Measurements from ENCODE around the gene ANKFY1. TPM values are rescaled to one million over a fixed set of nuclear protein-coding genes. Genes with fewer than 3 reads are reported as not detected.
A peak's percentile ranks its signal among the peaks of the same experiment; 100 is the strongest.

Gene ANKFY1
- total RNA-seq, 1 experiment from 2014 or later: 38.6 TPM

- ATAC-seq: no peak
- Histone ChIP-seq H3K9me3 (ENCODE audit: control insufficient read depth, insufficient read depth, low read depth, low read length) (no peaks in the 10 kb centered on the region), H3K4me3 (ENCODE audit: low read depth in 2 of 2, low read length in 2 of 2) (peak overlapping the region; percentile 73 to 85), H3K27me3 (ENCODE audit: control insufficient read depth, insufficient read depth, low read length) (no peaks in the 10 kb centered on the region), H3K4me1 (ENCODE audit: control insufficient read depth, insufficient read depth, low read length) (peaks cover 9% of the 10 kb centered on the region), H3K36me3 (ENCODE audit: control insufficient read depth, insufficient read depth, low read length) (no peaks in the 10 kb centered on the region; the same call in 1 of the 2 replicates), H3K27ac (ENCODE audit: low read length) (peak overlapping the region; percentile 90)
- DNase-seq (ENCODE audit: low read depth, low spot score): no peak
- intact Hi-C loops (cut with micrococcal nuclease; ENCODE audit: unreplicated experiment): no loop called here
- no TSS peak for BruUV-seq (replicated peaks)
- ChIA-PET POLR2A (interaction anchor here (0.6 to 1.5 kb wide), 2 partner anchors 17 to 108 kb away, joined by 3 to 4 read pairs; no protein-coding TSS in a partner anchor), CTCF (interaction anchor here (0.6 kb wide), 1 partner anchor 231 kb away, joined by 5 read pairs; no protein-coding TSS in a partner anchor)
- TF ChIP-seq SIN3A (IDR thresholded peaks at IDR 0.05; ENCODE audit: borderline replicate concordance, insufficient read depth, low read depth, low read length): no peak
- TF ChIP-seq POLR2AphosphoS5 (IDR thresholded peaks at IDR 0.05; ENCODE audit: low read depth, low read length): peak; percentile 27; the same call in 1 of the 2 replicates
- in situ Hi-C loops (cut with HindIII; ENCODE audit: low pct_unique_long_range_greater_than_20kb, low sequenced_read_pairs): no loop called here
Measured at GRCh38 chr17:4144422-4144747, 119.4 kb downstream of the ANKFY1 start.

- in situ Hi-C loops (cut with HindIII; ENCODE audit: low pct_unique_long_range_greater_than_20kb, low sequenced_read_pairs): no loop called here
- ATAC-seq: peak; percentile 90
- Histone ChIP-seq H3K4me3 (ENCODE audit: low read depth in 2 of 2, low read length in 2 of 2) (peak overlapping the region; percentile 73 to 85), H3K27me3 (ENCODE audit: control insufficient read depth, insufficient read depth, low read length) (no peaks in the 10 kb centered on the region), H3K27ac (ENCODE audit: low read length) (peak overlapping the region; percentile 90), H3K9me3 (ENCODE audit: control insufficient read depth, insufficient read depth, low read depth, low read length) (no peaks in the 10 kb centered on the region), H3K36me3 (ENCODE audit: control insufficient read depth, insufficient read depth, low read length) (no peaks in the 10 kb centered on the region; the same call in 1 of the 2 replicates), H3K4me1 (ENCODE audit: control insufficient read depth, insufficient read depth, low read length) (peaks cover 9% of the 10 kb centered on the region)
- ChIA-PET CTCF (interaction anchor here (0.5 to 0.6 kb wide), 2 partner anchors 140 to 230 kb away, joined by 3 to 5 read pairs; no protein-coding TSS in a partner anchor), POLR2A (interaction anchor here (0.5 to 1.5 kb wide), 5 partner anchors 17 to 449 kb away, joined by 3 to 5 read pairs (median 4); no protein-coding TSS in a partner anchor)
- TF ChIP-seq SIN3A (IDR thresholded peaks at IDR 0.05; ENCODE audit: borderline replicate concordance, insufficient read depth, low read depth, low read length) (peak; percentile 56; the same call in 1 of the 2 replicates), TCF7L2 (IDR thresholded peaks at IDR 0.05; ENCODE audit: low read depth, low read length) (no peak), POLR2AphosphoS5 (IDR thresholded peaks at IDR 0.05; ENCODE audit: low read depth, low read length) (peak; percentile 82), CTCF (IDR thresholded peaks at IDR 0.05) (no peak), REST (IDR thresholded peaks at IDR 0.05; ENCODE audit: insufficient read depth in 1 of 2, low read depth in 2 of 2, low read length in 1 of 2) (no peak)
- intact Hi-C loops (cut with micrococcal nuclease; ENCODE audit: unreplicated experiment): no loop called here
- BruUV-seq (replicated peaks): no TSS peak
- DNase-seq (ENCODE audit: low read depth, low spot score): peak; percentile 81
Measured at GRCh38 chr17:4143563-4144421, 120.0 kb downstream of the ANKFY1 start.

Measured in Panc1 (cell line).